ENCODE results near the gene RRAGC.

DNA sequence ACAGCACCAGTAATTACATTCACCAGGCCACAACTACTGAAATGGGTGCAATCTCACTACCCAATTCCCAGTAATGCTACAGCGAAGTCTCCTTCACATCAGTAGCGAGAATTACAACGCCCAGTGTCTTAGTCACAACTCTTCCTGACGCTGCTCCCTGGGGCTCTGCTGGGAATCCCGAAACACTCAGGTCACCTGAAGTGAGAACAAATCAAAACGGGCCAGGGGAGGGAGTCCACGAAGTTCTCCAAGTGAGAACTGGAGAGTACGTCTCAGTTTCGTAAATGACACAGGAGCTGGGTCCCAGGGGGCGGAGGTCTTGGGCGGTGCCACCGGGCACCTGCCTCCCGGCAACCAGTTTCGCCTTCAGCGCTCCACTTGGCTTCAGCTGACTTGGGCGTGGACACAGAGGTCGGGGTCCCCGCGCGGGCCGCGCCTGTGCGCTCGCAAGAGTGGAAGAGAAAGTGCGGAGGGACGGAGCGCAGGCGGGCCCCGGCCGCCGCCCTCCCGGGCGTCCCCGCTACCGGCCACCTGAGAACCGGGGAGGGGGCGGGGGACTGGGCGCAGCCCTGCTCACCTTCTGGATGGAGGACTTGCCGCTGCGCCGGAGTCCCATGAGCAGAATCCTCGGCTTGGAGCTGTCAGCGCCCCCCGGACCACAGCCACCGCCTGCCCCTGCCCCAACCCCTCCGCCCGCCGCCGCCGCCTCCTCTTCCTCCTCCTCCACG is 575 bp downstream of the RRAGC start:
- TF ChIP-seq, protein P1, sequence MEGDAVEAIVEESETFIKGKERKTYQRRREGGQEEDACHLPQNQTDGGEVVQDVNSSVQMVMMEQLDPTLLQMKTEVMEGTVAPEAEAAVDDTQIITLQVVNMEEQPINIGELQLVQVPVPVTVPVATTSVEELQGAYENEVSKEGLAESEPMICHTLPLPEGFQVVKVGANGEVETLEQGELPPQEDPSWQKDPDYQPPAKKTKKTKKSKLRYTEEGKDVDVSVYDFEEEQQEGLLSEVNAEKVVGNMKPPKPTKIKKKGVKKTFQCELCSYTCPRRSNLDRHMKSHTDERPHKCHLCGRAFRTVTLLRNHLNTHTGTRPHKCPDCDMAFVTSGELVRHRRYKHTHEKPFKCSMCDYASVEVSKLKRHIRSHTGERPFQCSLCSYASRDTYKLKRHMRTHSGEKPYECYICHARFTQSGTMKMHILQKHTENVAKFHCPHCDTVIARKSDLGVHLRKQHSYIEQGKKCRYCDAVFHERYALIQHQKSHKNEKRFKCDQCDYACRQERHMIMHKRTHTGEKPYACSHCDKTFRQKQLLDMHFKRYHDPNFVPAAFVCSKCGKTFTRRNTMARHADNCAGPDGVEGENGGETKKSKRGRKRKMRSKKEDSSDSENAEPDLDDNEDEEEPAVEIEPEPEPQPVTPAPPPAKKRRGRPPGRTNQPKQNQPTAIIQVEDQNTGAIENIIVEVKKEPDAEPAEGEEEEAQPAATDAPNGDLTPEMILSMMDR (IDR thresholded peaks at IDR 0.05; ENCODE audit: borderline replicate concordance, extremely low read depth, low read length, poor library complexity, severe bottlenecking): no peak
- no peak for TF ChIP-seq EZH2 (IDR thresholded peaks at IDR 0.05; ENCODE audit: borderline replicate concordance, low read depth, low read length, severe bottlenecking)

Measured in DND-41 (cell line).